MCF 10A (cell line): ENCODE data around the gene MAP3K13. TPM values are rescaled to one million over a fixed set of nuclear protein-coding genes. Genes with fewer than 3 reads are reported as not detected.
A peak's percentile ranks its signal among the peaks of the same experiment; 100 is the strongest.

Experiments
- BruUV-seq: library from RNA; stranded (reverse); fragments of 400-500 nt; replicated peaks from 2 replicates; lab custom pipeline; 2021; lab: Mats Ljungman, UMichigan
- CTCF ChIA-PET: fragments of 300-600 bp; sonication (Branson Sonifier 250); formaldehyde crosslinking; extraction: SDS; loops from one replicate; lab custom pipeline; 2021; ENCODE audit warnings: antibody characterized with exemption, inconsistent platforms; lab: Yijun Ruan, JAX
- POLR2A ChIA-PET: fragments of 300-600, 350-650 bp; sonication (Branson Sonifier 250); formaldehyde crosslinking; extraction: SDS; loops from one replicate; lab custom pipeline; 2020; ENCODE audit warnings: antibody characterized with exemption, inconsistent platforms; lab: Yijun Ruan, JAX
- DNase-seq: peaks from one replicate; pipeline ENCODE4 v3.0.0-alpha.2; 2018; ENCODE audit not compliant: unreplicated experiment
- H3K27ac Mint-ChIP-seq: one replicate; pipeline ENCODE4 v1.8.0; 2022; ENCODE audit warnings: mild to moderate bottlenecking, low read depth, mixed read lengths; ENCODE audit not compliant: unreplicated experiment
- H3K27me3 Mint-ChIP-seq: one replicate; pipeline ENCODE4 v1.8.0; 2022; ENCODE audit warnings: mixed read lengths; ENCODE audit not compliant: insufficient read depth, unreplicated experiment
- H3K36me3 Mint-ChIP-seq: one replicate; pipeline ENCODE4 v1.8.0; 2022; ENCODE audit warnings: mild to moderate bottlenecking, moderate library complexity, mixed read lengths; ENCODE audit not compliant: insufficient read depth, unreplicated experiment
- H3K4me1 Mint-ChIP-seq: one replicate; pipeline ENCODE4 v1.8.0; 2022; ENCODE audit warnings: mixed read lengths; ENCODE audit not compliant: insufficient read depth, unreplicated experiment
- H3K4me3 Mint-ChIP-seq: one replicate; pipeline ENCODE4 v1.8.0; 2022; ENCODE audit warnings: mild to moderate bottlenecking, moderate library complexity, mixed read lengths; ENCODE audit not compliant: unreplicated experiment
- H3K9me3 Mint-ChIP-seq: one replicate; pipeline ENCODE4 v1.8.0; 2022; ENCODE audit warnings: mixed read lengths; ENCODE audit not compliant: unreplicated experiment
- CTCF ChIP-seq: fragments of 200-600 bp; IDR thresholded peaks from one replicate; pipeline ENCODE4 v1.8.0; 2022; ENCODE audit warnings: antibody characterized with exemption, mild to moderate bottlenecking; ENCODE audit not compliant: unreplicated experiment
- intact Hi-C: fragments of 100-400 bp; cut with micrococcal nuclease; formaldehyde crosslinking; loops from 2 replicates; pipeline ENCODE4 v1.14.1; 2022
- total RNA-seq: library from RNA; stranded (reverse); gene quantifications from 2 replicates; pipeline ENCODE4 v1.2.3, GENCODE V29; 2022

Gene MAP3K13
- total RNA-seq, 1 experiment from 2014 or later, result 15.8 TPM

- H3K4me3 Mint-ChIP-seq, result no peak overlapping the region
- intact Hi-C loops, result no loop called here
- no TSS peak for BruUV-seq
- H3K4me1 Mint-ChIP-seq, result no peaks in the 10 kb centered on the region
- H3K36me3 Mint-ChIP-seq, result no peaks in the 10 kb centered on the region
- POLR2A ChIA-PET, result interaction anchor here (1.2 kb wide), 1 partner anchor 186 kb away, joined by 3 read pairs; the partner anchor contains the start of gene SENP2
- no peak for TF ChIP-seq CTCF
- no peaks in the 10 kb centered on the region for H3K27me3 Mint-ChIP-seq
- H3K9me3 Mint-ChIP-seq, result no peaks in the 10 kb centered on the region
- H3K27ac Mint-ChIP-seq, result no peak overlapping the region
- CTCF ChIA-PET, result interaction anchor here (0.6 kb wide), 2 partner anchors 12 to 46 kb away, joined by 3 read pairs; no protein-coding TSS in a partner anchor
- DNase-seq, result peak; percentile 12
These were observed 37.1 kb downstream of the MAP3K13 start for GRCh38 chr3:185399737-185400667.

GRCh38 chr3:185400866-185401265, 37.9 kb downstream of the MAP3K13 start:
- ChIA-PET CTCF (interaction anchor here (0.6 kb wide), 1 partner anchor 47 kb away, joined by 3 read pairs; no protein-coding TSS in a partner anchor), POLR2A (no interaction called here)
- DNase-seq, result no peak
- no peak overlapping the region for H3K4me3 Mint-ChIP-seq
- no peaks in the 10 kb centered on the region for H3K4me1 Mint-ChIP-seq
- H3K27ac Mint-ChIP-seq, result no peak overlapping the region
- TF ChIP-seq CTCF, result no peak
- no TSS peak for BruUV-seq
- intact Hi-C loops, result no loop called here
- no peaks in the 10 kb centered on the region for H3K27me3 Mint-ChIP-seq
- H3K9me3 Mint-ChIP-seq, result no peaks in the 10 kb centered on the region
- no peaks in the 10 kb centered on the region for H3K36me3 Mint-ChIP-seq

GRCh38 chr3:185401319-185401955, 38.5 kb downstream of the MAP3K13 start:
- TF ChIP-seq CTCF, result no peak
- no peaks in the 10 kb centered on the region for H3K9me3 Mint-ChIP-seq
- CTCF ChIA-PET, result interaction anchor here (1.1 kb wide), 1 partner anchor 60 kb away, joined by 4 read pairs; no protein-coding TSS in a partner anchor
- no peaks in the 10 kb centered on the region for H3K4me1 Mint-ChIP-seq
- POLR2A ChIA-PET, result no interaction called here
- H3K4me3 Mint-ChIP-seq, result no peak overlapping the region
- H3K27me3 Mint-ChIP-seq, result no peaks in the 10 kb centered on the region
- BruUV-seq, result no TSS peak
- no peaks in the 10 kb centered on the region for H3K36me3 Mint-ChIP-seq
- H3K27ac Mint-ChIP-seq, result no peak overlapping the region
- peak; percentile 36 for DNase-seq
- intact Hi-C loops, result no loop called here

GRCh38 chr3:185402561-185402960, 39.6 kb downstream of the MAP3K13 start:
- no peaks in the 10 kb centered on the region for H3K27me3 Mint-ChIP-seq
- no peak for TF ChIP-seq CTCF
- ChIA-PET POLR2A (no interaction called here), CTCF (interaction anchor here (1.1 to 1.2 kb wide), 2 partner anchors 59 to 84 kb away, joined by 3 to 4 read pairs; no protein-coding TSS in a partner anchor)
- H3K4me3 Mint-ChIP-seq, result no peak overlapping the region
- BruUV-seq, result no TSS peak
- no peaks in the 10 kb centered on the region for H3K9me3 Mint-ChIP-seq
- DNase-seq, result no peak
- no peak overlapping the region for H3K27ac Mint-ChIP-seq
- H3K36me3 Mint-ChIP-seq, result no peaks in the 10 kb centered on the region
- intact Hi-C loops, result no loop called here
- no peaks in the 10 kb centered on the region for H3K4me1 Mint-ChIP-seq
